Measurements from ENCODE around the gene STARD13. TPM values are rescaled to one million over a fixed set of nuclear protein-coding genes. Genes with fewer than 3 reads are reported as not detected.

STARD13 gene
- total and polyA plus RNA-seq, 4 donors, result 2.7 to 15.3 (median 5.7) TPM

DNA sequence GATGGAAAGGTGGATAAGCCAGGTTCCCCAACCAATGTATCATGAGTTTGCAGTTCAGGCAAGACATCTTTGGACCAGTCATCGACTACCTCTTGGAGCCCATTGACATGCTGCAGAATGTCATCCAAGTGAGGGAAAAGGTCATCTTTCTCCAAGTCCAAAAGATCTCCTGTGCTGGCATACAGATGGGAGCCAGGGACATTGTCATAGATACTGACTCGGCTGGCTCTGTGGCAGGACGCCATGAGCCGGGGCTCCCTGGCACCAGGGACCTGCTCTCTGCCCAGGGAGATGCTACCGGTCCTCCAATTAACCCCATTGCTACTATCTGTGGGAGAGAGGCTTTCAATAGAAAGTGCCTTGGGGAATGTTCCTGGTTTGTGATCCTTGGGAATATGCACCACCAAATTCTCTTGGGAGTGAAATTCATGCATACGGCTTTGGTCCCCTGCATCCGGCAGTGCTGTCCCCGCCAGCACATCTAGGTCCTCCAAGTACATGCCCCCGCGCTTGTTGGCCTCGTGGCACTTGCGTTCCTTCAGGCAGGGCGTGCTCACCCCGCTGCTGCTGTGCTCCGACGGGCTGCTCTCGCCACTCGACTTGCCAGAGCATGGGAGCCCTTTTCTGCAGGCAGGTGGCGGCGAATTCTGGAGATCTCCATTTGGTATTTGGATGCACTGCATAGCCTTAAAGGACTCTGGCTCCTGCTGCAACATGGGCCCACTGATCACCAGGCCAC, 156.3 kb downstream of the STARD13 start:
- peaks cover 0 to 4% (median under 1%) of the 10 kb centered on the region in 4 donors for H3K36me3 ChIP-seq (ENCODE audit: control insufficient read depth in 4 of 4, insufficient read depth in 3 of 4, low read depth in 1 of 4, low read length in 3 of 4)
- no peaks in the 10 kb centered on the region for H3K9me3 ChIP-seq (ENCODE audit: control insufficient read depth in 4 of 4, low read length in 3 of 4)
- DNase-seq (ENCODE audit: low spot score), result no peak
- TF ChIP-seq HNF4G (IDR thresholded peaks at IDR 0.05) (no peak), RAD21 (IDR thresholded peaks at IDR 0.05) (peak in 1 of 2 donors; percentile 36), FOXA1 (IDR thresholded peaks at IDR 0.05) (no peak), ZBTB33 (IDR thresholded peaks at IDR 0.05) (no peak), REST (IDR thresholded peaks at IDR 0.05) (no peak), NR2F2 (IDR thresholded peaks at IDR 0.05) (no peak), GABPA (IDR thresholded peaks at IDR 0.05 in 1 of 2, conservative IDR thresholded peaks at IDR 0.05 in 1 of 2) (no peak), TAF1 (conservative IDR thresholded peaks at IDR 0.05) (no peak), FOXA2 (IDR thresholded peaks at IDR 0.05) (peak; percentile 17), JUND (IDR thresholded peaks at IDR 0.05) (peak in 1 of 2 donors; percentile 79), YY1 (IDR thresholded peaks at IDR 0.05) (peak; percentile 37), HNF4A (conservative IDR thresholded peaks at IDR 0.05) (peak; percentile 76 to 92), EGR1 (IDR thresholded peaks at IDR 0.05; ENCODE audit: low read depth in 2 of 2) (no peak), SP1 (IDR thresholded peaks at IDR 0.05) (peak; percentile 42), CTCF (IDR thresholded peaks at IDR 0.05; ENCODE audit: low read depth, low read length, missing input control) (no peak), RXRA (IDR thresholded peaks at IDR 0.05) (peak; percentile 65 to 93)
- TF ChIP-seq, protein P1, sequence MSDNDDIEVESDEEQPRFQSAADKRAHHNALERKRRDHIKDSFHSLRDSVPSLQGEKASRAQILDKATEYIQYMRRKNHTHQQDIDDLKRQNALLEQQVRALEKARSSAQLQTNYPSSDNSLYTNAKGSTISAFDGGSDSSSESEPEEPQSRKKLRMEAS (IDR thresholded peaks at IDR 0.05), result peak; percentile 67
- TF ChIP-seq, protein P2, sequence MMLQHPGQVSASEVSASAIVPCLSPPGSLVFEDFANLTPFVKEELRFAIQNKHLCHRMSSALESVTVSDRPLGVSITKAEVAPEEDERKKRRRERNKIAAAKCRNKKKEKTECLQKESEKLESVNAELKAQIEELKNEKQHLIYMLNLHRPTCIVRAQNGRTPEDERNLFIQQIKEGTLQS (IDR thresholded peaks at IDR 0.05), result no peak
- peak overlapping the region; percentile 5 to 44 for H3K27ac ChIP-seq (ENCODE audit: low read depth in 1 of 2, low read length in 2 of 2)
- no peak overlapping the region for H3K4me3 ChIP-seq (ENCODE audit: low read depth in 1 of 3, low read length in 3 of 3)
- H3K9ac ChIP-seq (ENCODE audit: low read depth in 1 of 2, low read length in 2 of 2), result no peak overlapping the region
- H3K27me3 ChIP-seq (ENCODE audit: control insufficient read depth in 4 of 4, insufficient read depth in 4 of 4, low read length in 3 of 4), result no peaks in the 10 kb centered on the region
- WGBS, result 83% methylated on average over 20 of the region's 20 CpGs
- peaks cover 9 to 29% (median 21%) of the 10 kb centered on the region in 4 donors for H3K4me1 ChIP-seq (ENCODE audit: control insufficient read depth in 4 of 4, insufficient read depth in 4 of 4, low read length in 3 of 4)

Measured in liver (tissue), 9 donors.